C1 segment of cervical spinal cord (tissue), 14 donors: Measurements from ENCODE around the gene NMU.
"Not testable (repeated sequence)": the region's sequence is repeated elsewhere in the genome, so short reads cannot be mapped to it uniquely, and the experiment has no call there.

Experiments used
- DNase-seq, 14 donors: peaks; one replicate each; lab custom pipeline; 2025; lab: John Stamatoyannopoulos, UW

The NMU gene, protein sequence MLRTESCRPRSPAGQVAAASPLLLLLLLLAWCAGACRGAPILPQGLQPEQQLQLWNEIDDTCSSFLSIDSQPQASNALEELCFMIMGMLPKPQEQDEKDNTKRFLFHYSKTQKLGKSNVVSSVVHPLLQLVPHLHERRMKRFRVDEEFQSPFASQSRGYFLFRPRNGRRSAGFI

DNA sequence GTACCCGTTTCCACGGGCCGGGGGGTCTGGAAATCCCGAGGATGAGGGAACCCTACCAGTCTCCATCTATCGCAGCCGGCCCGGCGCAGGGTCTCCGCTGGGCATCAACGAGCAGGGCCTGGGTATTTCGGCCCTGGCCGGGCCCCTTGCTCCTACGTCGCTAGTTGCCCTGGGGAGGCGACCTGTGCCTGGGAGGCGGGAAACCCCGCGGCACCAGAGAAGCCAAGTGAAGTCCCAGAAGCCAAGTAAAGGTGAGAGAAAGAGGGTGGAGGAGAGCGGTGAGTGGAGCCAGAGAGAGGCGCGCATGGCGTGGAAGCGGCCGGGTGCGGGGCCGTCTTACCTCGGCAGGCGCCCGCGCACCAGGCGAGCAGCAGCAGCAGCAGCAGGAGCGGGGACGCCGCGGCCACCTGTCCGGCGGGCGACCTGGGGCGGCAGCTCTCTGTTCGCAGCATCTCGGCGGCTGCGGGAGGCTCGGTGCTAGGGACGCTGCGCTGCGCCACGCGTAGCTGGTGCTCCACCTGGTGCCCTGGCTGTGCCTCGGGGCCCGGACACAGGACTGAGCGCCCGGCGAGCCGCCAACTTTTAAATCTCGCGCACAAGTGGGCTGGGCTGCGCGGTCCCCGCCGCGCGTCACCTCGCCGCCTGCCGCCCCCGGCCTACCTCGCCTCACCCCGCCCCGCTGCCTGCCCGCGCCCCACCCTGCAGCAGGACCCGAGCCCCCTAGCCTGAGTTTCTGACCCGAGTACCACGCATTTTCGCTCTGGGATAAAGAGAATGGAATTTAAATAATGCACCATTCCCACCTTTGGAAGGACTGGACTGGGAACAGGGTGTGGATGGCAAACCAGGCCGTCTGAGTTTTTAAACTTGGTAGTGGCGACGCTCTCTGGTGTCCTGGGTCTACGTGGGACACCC, at the start of gene NMU:
NMU (minus strand) TSS at position 558 of the 915 bp plus-strand sequence; CDS start at position 452, 106 bp downstream.
- peak in 1 of 14 donors; percentile 0 for DNase-seq

GRCh38 chr4:55684276-55684675, 48.2 kb upstream of the NMU start:
- DNase-seq, result no peak

DNA sequence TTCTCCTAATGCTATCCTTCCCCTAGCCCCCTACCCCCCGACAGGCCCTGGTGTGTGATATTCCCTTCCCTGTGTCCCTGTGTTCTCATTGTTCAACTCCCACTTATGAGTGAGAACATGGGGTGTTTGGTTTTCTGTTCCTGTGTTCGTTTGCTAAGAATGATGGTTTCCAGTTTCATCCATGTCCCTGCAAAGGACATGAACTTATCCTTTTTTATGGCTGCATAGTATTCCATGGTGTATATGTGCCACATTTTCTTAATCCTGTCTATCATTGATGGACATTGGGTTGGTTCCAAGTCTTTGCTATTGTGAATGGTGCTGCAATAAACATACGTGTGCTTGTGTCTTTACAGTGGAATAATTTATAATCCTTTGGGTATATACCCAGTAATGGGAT, 46.7 kb upstream of the NMU start:
- not testable (repeated sequence) for DNase-seq

DNA sequence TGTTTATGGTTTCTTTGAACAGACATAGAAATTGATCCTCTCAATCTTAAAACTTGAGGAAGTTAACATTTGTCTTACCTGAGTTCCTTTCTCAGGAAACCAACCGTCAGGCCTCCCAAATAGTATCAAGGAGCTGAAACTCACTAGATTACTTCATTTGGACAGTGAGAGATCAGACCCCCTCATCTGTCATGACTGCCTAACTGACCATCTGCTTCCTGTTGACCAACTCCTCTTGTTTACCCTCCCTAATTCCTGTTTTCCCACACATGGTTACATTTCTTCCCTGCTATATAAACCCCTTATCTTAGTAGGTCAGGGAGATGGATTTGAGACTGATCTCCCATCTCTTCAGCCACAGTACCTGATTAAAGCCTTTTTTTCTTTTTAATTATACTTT, 46.2 kb upstream of the NMU start:
- no peak for DNase-seq

DNA sequence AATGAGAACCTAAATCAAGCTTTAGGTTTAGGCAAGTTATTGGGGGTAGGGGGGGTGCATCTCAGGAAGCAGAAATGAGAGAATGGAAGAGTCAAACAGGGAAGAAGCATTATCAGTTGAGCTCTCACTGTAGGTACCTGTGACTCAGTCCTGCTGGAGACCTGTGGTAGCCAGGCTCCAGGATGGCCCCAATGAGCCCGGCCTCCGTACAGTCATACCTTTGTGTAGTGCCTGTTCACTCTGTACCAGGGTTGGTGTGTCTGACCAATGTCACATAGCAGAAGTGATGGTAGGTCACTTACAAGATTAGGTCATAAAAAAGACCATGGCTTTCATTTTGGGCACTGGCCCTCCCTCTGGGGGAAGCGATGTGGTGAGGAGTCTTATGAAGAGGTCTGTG, 45.3 kb upstream of the NMU start:
- no peak for DNase-seq

- no peak for DNase-seq
Measured at GRCh38 chr4:55675196-55675793, 39.2 kb upstream of the NMU start.

DNA sequence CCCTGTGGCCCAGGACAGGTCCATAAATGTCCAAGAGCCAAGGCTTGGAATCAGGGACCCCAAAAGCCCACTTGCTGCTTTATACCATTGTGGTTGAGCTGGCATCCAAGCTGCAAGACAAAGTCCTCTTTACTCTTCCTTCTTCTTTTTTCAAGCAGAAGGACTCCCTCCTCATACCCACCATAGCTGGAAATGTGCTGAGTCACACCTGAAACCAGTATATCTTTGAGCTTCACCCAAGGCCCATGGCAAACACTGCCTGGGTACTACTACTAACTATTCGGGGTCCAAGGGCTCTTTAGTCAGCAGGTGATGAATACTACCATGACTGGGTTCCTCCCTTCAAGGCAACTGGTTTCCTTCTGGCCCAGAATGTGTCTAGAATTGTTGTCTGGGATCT, 37.3 kb upstream of the NMU start:
- DNase-seq, result no peak

- DNase-seq, result no peak
Measured at GRCh38 chr4:55671667-55672066, 35.6 kb upstream of the NMU start.

- no peak for DNase-seq
Measured at GRCh38 chr4:55670695-55671094, 34.6 kb upstream of the NMU start.

- no peak for DNase-seq
Measured at GRCh38 chr4:55668449-55668848, 32.4 kb upstream of the NMU start.

- no peak for DNase-seq
Measured at GRCh38 chr4:55666535-55666934, 30.4 kb upstream of the NMU start.

DNA sequence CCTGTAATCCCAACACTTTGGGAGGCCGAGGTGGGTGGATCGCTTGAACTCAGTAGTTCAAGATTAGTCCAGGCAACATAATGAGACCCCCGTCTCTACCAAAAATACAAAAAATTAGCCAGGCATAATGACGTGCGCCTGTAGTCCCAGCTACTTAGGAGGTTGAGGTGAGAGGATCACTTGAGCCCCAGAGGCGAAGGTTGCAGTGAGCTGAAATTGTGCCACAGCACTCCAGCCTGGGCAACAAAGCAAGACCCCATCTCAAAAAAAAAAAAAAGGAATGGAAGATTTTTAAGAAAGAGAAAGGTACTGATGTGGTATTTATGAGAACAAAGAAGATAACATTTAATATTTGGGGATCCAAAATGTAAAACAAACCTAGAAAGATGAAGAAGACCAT, 27.0 kb upstream of the NMU start:
- DNase-seq, result no peak

DNA sequence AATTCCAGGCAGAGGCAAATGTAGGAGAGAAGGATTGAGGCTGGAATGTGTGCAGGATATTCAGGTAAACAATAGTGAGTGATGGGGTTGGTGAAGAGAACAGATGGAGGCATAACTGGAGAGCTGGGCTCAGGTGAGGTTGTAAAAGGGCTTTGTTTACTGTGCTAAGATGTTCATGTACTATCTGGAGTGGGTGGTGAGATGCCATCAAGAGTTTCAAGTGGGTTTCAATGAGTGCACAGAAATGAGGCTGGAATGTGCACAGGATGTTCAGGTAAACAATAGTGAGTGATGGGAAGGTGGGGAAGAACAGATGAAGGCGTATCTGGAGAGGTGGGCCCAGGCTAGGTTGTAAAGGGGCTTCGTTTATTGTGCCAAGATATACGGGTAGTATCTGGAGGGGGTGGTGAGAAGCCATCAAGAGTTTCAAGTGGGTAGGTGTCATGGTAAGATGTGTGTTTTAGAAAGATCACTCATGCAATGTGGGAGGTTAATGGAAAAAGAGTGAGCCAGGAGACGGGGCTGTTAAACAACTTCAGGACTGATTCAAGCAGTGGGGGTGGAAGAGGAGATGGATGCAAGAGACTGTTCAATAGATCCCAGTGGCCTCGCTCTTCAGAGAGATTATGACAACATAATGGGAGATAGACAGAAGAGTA, 25.4 kb upstream of the NMU start:
- no peak for DNase-seq

DNA sequence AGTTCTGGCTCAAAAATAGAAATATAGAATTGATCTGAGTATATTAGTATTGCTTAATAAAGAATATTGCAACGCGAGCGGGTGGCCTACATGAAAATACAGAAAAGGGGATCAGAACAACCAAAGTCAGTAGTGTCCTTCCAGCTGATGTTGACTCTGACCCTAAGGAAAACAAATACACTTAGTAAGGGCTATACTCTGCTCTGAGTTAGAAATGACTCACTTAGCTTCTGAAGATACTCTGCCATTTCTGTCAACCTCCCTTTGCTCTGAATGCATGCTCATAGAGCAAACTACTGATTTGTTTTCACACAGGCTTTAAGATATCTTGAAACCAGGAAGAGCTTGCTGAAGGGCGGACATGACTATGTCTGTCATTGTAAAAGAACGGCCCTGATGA, 22.6 kb upstream of the NMU start:
- no peak for DNase-seq

GRCh38 chr4:55654131-55654530, 18.0 kb upstream of the NMU start:
- no peak for DNase-seq

DNA sequence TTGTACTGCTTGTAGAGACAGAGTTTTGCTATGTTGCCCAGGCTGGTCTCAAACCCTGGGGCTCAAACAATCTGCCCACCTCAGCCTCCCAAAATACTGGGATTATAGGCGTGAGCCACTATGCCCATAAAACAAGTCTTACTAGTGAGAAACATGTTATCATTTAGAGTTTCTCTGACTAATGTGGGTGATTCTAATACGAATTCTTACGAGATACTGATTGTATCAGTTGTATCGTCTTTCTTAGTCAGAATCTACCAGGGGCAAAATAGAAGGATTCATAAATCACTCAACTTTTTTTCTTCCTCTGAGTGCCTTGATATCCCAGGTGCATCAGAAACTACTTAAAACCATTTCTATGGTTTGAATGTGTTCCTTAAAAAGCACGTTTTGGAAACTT, 14.4 kb upstream of the NMU start:
- DNase-seq, result no peak

DNA sequence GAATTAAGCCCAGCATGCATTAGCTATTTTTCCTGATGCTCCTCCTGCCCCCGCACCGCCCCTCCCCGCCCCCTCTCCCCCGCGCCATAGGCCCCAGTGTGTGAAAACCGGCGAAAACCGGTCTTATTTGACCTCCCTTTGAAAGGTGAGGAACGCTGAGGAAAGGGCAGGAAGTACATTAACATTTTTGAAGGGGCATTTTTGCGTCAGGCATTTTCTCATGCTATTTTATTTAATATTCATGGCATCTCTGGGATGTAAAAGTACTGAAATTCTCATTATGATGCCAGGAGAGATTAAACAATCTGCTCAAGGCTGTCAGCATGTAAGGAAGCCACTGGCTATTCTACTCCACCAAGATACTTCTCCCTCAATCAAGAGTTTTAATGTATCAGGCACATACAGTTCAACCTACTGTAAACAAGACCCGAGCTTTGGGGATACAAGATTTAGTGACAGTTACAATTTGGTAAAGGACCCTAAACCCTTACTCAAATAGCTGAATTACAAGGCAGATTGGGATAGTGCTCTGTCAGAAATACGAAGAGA, 1.2 kb upstream of the NMU start:
- no peak for DNase-seq

DNA sequence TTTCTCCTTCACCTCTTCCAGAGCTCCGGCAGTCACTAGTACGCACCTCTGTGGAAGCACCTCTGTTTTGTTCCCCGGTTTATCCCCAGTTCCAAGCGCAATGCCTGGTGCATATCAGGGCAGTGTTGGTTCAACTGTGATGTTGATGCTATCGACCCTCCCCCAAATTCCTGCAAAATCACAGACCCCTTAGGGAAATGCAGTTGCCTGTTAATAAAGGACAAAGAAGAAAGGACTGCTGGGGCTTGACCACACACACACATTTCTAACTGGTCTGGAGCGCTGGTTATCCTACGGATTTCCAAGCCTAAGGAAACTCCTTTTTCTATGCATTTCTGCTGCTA, 530 bp upstream of the NMU start:
- no peak for DNase-seq

DNA sequence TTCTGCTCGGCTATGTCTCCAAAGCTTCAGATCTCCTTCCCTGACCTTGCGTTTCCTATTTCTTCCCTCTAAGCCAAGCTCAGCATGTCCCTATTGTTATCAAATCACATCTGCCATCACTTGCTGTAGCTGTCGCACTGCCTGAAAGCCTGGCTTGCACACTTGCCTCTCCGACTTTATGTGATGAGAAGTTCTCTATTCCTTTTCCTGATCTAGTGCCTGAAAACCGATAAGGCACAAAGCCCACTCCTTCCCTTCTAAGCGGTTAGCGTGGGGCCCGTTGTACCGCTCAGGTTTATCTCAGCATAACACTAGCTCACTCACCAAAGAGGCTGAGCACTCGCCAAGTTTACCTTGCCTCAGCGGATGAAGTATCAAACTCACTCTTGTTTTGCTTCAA, 816 bp downstream of the NMU start:
- DNase-seq, result no peak

DNA sequence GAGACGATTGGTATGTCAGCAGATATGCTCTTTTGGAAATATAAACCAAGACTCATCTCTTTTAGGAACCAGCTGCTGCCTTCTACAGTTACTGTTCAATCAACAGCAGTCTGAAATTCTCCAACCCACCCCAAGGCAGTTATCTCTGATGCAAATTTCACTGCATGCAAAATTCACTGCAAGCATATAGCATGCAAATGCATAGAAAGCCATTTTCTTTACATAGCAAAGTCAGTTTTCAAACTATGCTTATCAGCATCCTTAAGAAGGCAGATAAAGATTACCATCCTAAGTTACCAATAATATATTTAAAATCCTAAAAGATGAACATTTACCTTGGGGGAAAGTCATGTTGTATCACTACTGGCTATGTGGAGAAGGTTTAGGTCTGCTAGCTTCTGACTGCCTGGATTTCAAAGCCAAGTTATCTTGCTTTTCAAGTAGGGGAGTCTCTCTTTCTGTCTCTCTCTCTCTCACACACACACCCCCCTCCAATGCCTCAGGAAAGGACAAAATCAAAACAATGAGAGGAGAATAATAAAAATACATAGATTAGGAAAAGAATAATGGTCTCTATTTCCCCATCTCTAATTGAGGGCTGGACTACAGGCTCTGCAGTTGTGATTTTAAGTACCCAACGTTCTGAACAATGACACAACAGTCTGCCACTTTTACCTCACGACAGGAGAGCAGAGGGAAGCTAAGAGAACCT, 1.5 kb downstream of the NMU start:
- no peak for DNase-seq

DNA sequence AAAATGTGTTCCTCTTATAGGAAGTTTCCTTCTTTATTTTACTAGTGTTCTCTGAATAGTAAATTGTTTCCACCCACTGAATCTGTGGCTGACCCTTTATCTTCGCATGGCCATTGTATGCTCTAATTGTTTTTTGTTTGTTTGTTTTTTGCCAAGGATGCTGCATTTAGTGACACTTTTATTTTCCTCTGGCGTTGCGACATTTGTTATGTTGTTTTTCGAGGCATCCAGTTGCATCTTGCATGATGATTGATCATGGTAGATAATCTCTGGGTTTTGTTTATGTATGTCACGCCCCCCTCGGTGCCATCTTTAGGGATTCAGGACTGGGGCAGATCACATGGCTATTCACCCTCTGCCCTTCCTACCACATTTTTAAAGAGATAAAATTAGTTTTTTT, 2.2 kb downstream of the NMU start:
- DNase-seq, result no peak

GRCh38 chr4:55625835-55626234, 10.3 kb downstream of the NMU start:
- no peak for DNase-seq
